ENCODE results near the gene ATP5MC2.
A peak's percentile ranks its signal among the peaks of the same experiment; 100 is the strongest.

The ATP5MC2 gene

DNA sequence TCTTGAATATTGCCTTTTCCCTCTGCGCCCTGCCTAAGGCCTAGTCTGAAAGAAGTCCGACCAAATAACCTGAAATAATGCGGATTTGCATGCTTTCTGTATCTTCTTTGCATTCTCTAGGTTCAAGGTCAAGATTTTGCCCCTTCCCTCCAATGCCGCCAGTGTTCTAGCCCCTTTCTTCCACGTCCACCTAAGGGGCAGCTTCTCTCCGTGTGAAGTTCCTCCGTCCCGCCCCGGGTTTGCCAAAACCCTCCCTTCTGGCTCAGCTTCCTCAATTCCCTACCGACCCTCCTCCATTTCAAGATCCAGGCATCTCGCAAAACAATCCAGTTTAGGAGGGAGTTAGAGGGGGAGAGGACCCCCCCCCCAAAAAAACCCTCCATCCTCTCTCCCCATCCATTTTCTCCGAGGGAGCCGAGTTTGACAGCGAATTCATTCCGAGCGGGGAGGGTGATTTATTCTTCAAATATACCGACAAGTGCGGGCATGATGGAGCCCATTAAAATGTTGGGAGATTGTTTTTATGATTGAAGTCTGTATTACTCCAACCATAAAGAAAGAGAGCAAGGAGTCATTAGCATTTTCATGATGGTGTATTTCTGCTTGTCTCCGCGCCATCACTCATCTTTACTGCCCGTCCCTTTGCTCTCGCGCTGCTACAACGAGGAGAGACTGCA, 20.9 kb upstream of the ATP5MC2 start:
- TF ChIP-seq, protein P1, sequence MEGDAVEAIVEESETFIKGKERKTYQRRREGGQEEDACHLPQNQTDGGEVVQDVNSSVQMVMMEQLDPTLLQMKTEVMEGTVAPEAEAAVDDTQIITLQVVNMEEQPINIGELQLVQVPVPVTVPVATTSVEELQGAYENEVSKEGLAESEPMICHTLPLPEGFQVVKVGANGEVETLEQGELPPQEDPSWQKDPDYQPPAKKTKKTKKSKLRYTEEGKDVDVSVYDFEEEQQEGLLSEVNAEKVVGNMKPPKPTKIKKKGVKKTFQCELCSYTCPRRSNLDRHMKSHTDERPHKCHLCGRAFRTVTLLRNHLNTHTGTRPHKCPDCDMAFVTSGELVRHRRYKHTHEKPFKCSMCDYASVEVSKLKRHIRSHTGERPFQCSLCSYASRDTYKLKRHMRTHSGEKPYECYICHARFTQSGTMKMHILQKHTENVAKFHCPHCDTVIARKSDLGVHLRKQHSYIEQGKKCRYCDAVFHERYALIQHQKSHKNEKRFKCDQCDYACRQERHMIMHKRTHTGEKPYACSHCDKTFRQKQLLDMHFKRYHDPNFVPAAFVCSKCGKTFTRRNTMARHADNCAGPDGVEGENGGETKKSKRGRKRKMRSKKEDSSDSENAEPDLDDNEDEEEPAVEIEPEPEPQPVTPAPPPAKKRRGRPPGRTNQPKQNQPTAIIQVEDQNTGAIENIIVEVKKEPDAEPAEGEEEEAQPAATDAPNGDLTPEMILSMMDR (IDR thresholded peaks at IDR 0.05; ENCODE audit: low read depth, low read length), result no peak
- H3K27ac ChIP-seq, result peak overlapping the region; percentile 40
- no peaks in the 10 kb centered on the region for H3K27me3 ChIP-seq (ENCODE audit: insufficient read depth, low read depth, severe bottlenecking)
- H3K4me3 ChIP-seq (ENCODE audit: low read depth, low read length), result peak overlapping the region; percentile 29
- no peaks in the 10 kb centered on the region for H3K9me3 ChIP-seq (ENCODE audit: severe bottlenecking)
- no peaks in the 10 kb centered on the region for H3K36me3 ChIP-seq
- DNase-seq, result no peak

DNA sequence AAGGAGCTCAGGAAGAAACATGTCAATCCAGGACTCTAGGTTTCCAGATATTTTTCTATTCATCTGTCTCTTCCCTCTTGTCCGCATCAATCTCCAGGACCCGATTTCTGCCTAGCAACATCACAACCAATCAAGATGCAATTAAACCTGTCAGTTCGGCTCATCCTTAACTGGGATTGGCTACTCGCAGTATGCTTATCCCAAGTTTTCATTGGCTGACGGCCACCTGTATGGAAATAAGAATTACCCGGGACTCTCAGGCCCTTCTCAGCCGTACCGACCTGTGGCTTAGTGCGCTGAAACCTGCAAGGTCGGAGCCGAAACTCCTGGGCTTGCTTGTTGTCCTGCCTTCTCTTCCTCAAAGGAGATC, 20.4 kb upstream of the ATP5MC2 start:
- Histone ChIP-seq H3K9me3 (ENCODE audit: severe bottlenecking) (no peaks in the 10 kb centered on the region), H3K27ac (peak overlapping the region; percentile 60), H3K27me3 (ENCODE audit: insufficient read depth, low read depth, severe bottlenecking) (no peaks in the 10 kb centered on the region), H3K36me3 (no peaks in the 10 kb centered on the region), H3K4me3 (ENCODE audit: low read depth, low read length) (peak overlapping the region; percentile 52)
- TF ChIP-seq, protein P1 (IDR thresholded peaks at IDR 0.05; ENCODE audit: low read depth, low read length), result no peak
- peak; percentile 88 for DNase-seq

DNA sequence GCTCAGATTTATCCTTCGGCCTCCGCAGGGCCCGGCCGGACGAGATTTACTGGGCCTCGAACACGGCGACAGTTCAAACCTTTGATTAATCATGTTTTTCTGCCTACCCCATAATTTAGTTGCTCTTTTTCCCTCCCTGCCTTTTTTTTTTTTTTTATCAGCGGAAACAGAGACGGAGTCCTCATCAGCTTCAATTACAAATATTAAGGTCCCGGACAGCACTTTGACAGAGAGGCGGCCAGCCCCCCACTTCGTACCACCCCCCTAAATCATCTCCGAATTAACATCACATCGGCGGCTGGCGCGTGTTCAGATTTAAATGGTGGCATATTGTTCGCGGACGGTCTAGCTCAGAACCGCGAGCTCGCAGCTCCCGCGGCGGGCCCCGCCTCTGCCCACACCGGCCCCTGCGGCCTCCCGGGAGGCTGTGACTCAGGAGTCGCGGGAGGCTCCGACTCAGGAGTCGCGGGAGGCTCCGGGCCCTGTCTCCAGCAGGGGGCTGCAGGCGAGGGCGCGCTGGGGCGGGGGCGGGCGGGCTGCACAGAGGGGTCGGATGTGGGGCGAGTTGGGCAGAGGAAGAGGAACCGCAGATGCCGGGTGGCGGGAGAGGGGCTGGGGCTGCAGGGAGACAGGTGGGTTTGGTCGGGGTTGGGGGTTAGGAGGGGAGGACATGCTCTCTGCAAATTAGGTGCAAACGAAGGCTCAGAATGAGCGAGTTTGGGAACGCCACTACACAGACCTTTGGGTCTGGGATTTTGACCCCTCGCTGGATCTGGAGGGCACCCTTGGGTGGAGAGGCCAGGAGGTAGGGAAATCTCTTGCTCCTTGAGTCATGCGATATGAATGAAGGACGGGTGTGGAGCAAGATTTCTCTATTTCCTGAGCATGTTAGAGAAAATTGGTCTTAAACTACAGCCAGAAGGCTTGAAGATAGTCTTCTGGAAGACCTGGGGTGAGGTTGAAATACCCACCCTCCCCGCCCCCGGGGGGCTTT, 19.6 kb upstream of the ATP5MC2 start:
- TF ChIP-seq, protein P1 (IDR thresholded peaks at IDR 0.05; ENCODE audit: low read depth, low read length), result 0 out of 2 replicates have a peak, but pooled peaks have one; percentile 25
- peak overlapping the region; percentile 60 for H3K27ac ChIP-seq
- H3K36me3 ChIP-seq, result no peaks in the 10 kb centered on the region
- peak; percentile 66 for DNase-seq
- no peaks in the 10 kb centered on the region for H3K27me3 ChIP-seq (ENCODE audit: insufficient read depth, low read depth, severe bottlenecking)
- no peaks in the 10 kb centered on the region for H3K9me3 ChIP-seq (ENCODE audit: severe bottlenecking)
- peak overlapping the region; percentile 52 for H3K4me3 ChIP-seq (ENCODE audit: low read depth, low read length)

DNA sequence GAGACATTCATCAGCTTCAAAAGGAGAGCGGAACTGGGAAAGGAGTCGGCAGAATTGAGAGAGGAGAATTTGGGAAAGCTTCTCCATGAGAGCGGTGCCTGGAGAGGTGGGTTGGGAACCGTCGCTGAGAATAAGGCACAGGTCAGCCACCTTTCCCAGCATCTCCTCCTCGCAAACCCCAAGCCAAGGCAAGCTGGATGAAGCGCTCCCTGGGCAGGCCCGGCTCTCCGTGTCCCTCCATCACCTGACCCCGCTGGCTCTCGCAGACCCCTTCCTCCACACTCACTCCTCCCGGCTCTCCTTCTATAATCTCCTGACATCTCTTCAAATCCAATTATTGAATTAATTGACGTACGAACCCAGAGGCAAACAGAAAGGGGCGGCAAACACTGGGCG, 18.9 kb upstream of the ATP5MC2 start:
- no peaks in the 10 kb centered on the region for H3K9me3 ChIP-seq (ENCODE audit: severe bottlenecking)
- TF ChIP-seq, protein P1 (IDR thresholded peaks at IDR 0.05; ENCODE audit: low read depth, low read length), result no peak
- H3K27me3 ChIP-seq (ENCODE audit: insufficient read depth, low read depth, severe bottlenecking), result no peaks in the 10 kb centered on the region
- H3K27ac ChIP-seq, result peak overlapping the region; percentile 60
- peak overlapping the region; percentile 52 for H3K4me3 ChIP-seq (ENCODE audit: low read depth, low read length)
- DNase-seq, result peak; percentile 49
- no peaks in the 10 kb centered on the region for H3K36me3 ChIP-seq

DNA sequence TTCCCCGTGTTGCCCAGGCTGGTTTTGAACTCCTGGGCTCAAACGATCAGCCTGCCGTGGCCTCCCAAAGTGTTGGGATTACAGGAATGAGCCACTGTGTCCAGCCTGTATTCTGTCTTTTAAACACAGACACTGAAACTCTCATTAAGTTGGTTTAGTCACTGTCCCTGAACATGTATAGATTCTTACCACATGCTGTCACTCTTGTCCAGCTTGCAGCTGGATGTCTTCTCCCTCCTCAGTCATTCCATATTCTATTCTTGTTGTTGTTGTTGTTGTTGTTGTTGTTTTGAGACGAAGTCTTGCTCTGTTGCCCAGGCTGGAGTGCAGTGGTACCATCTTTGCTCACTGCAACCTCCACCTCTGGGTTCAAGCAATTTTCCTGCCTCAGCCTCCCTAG, 12.3 kb upstream of the ATP5MC2 start:
- no peak for DNase-seq
- Histone ChIP-seq H3K36me3 (no peaks in the 10 kb centered on the region), H3K27me3 (ENCODE audit: insufficient read depth, low read depth, severe bottlenecking) (no peaks in the 10 kb centered on the region), H3K9me3 (ENCODE audit: severe bottlenecking) (no peaks in the 10 kb centered on the region), H3K4me3 (ENCODE audit: low read depth, low read length) (no peak overlapping the region), H3K27ac (no peak overlapping the region)
- TF ChIP-seq, protein P1 (IDR thresholded peaks at IDR 0.05; ENCODE audit: low read depth, low read length), result no peak

Measured in WERI-Rb-1 (cell line).